GM18519 (cell line): ENCODE data around the gene RFX6.

ENCODE experiments used
- ATAC-seq: cut with Tn5 transposase; IDR thresholded peaks from one replicate; pipeline ENCODE4 v1.9.1; 2021; ENCODE audit warnings: mild to moderate bottlenecking, moderate library complexity; ENCODE audit not compliant: unreplicated experiment, low FRiP score

The RFX6 gene

GRCh38 chr6:116894669-116895068 is 17.6 kb downstream of the RFX6 start:
- ATAC-seq, result no peak

- ATAC-seq, result no peak
Measured at GRCh38 chr6:116895935-116896334, 18.9 kb downstream of the RFX6 start.

GRCh38 chr6:116902634-116903033 is 25.6 kb downstream of the RFX6 start:
- no peak for ATAC-seq

- no peak for ATAC-seq
Measured at GRCh38 chr6:116922853-116923548, 46.0 kb downstream of the RFX6 start.

GRCh38 chr6:116924245-116924644 is 47.2 kb downstream of the RFX6 start:
- ATAC-seq, result no peak

- ATAC-seq, result no peak
Measured at GRCh38 chr6:116925088-116925794, 48.2 kb downstream of the RFX6 start.

- no peak for ATAC-seq
Measured at GRCh38 chr6:116928677-116929076, 51.6 kb downstream of the RFX6 start.

- no peak for ATAC-seq
Measured at GRCh38 chr6:116929825-116930224, 52.8 kb downstream of the RFX6 start.

GRCh38 chr6:116931456-116931855 is 54.4 kb downstream of the RFX6 start:
- ATAC-seq, result no peak

GRCh38 chr6:116932496-116932895 is 55.5 kb downstream of the RFX6 start:
- ATAC-seq, result no peak

- no peak for ATAC-seq
Measured at GRCh38 chr6:116933485-116933884, 56.4 kb downstream of the RFX6 start.

GRCh38 chr6:116938305-116938704 is 61.3 kb downstream of the RFX6 start:
- no peak for ATAC-seq

- ATAC-seq, result no peak
Measured at GRCh38 chr6:116941727-116942126, 64.7 kb downstream of the RFX6 start.

- ATAC-seq, result no peak
Measured at GRCh38 chr6:116945809-116946208, 68.8 kb downstream of the RFX6 start.

GRCh38 chr6:116948533-116949304 is 71.7 kb downstream of the RFX6 start:
- ATAC-seq, result no peak

GRCh38 chr6:116949964-116950363 is 72.9 kb downstream of the RFX6 start:
- ATAC-seq, result no peak

GRCh38 chr6:116954335-116954734 is 77.3 kb downstream of the RFX6 start:
- ATAC-seq, result no peak

GRCh38 chr6:116954938-116955337 is 77.9 kb downstream of the RFX6 start:
- no peak for ATAC-seq

- ATAC-seq, result no peak
Measured at GRCh38 chr6:116955773-116956172, 78.7 kb downstream of the RFX6 start.

GRCh38 chr6:116963972-116964371 is 86.9 kb downstream of the RFX6 start:
- no peak for ATAC-seq
